IMR-90 (cell line): Measurements from ENCODE around the gene NTMT2. TPM values are rescaled to one million over a fixed set of nuclear protein-coding genes. Genes with fewer than 3 reads are reported as not detected.

Experiments used
- ATAC-seq: fragments of 200-7000 bp; cut with Tn5 transposase; 2 replicates; pipeline ENCODE4 v1.9.1; 2020; ENCODE audit warnings: low read depth, mild to moderate bottlenecking, moderate library complexity
- BruUV-seq: library from RNA; stranded (reverse); fragments of 400-500 nt; replicated peaks from 2 replicates; lab custom pipeline; 2021; lab: Mats Ljungman, UMichigan
- CTCF ChIA-PET: fragments of 300-600 bp; formaldehyde crosslinking; extraction: SDS; loops from one replicate; lab custom pipeline; 2021; ENCODE audit warnings: antibody characterized with exemption; lab: Yijun Ruan, JAX
- POLR2A ChIA-PET: fragments of 300-600 bp; sonication (Branson Sonifier 250); formaldehyde crosslinking; loops from one replicate; lab custom pipeline; 2022; ENCODE audit warnings: antibody characterized with exemption; ENCODE audit not compliant: unreplicated experiment; lab: Charles Lee
- DNase-seq: peaks from one replicate; pipeline ENCODE4 v3.0.0; 2013
- H2AFZ ChIP-seq: replicated peaks from 2 replicates; pipeline ENCODE3; 2013; ENCODE audit warnings: low read length, mild to moderate bottlenecking; ENCODE audit not compliant: poor library complexity
- H2AK5ac ChIP-seq: 2 replicates; pipeline ENCODE4 v1.6.1; 2013; ENCODE audit warnings: low read depth, low read length, inconsistent platforms
- H2AK9ac ChIP-seq: replicated peaks from 2 replicates; pipeline ENCODE3; 2013; ENCODE audit warnings: mild to moderate bottlenecking, low read depth, low read length, moderate library complexity; ENCODE audit not compliant: poor library complexity
- H2BK120ac ChIP-seq: 2 replicates; pipeline ENCODE4 v1.6.1; 2013; ENCODE audit warnings: low read depth, low read length, inconsistent platforms
- H2BK15ac ChIP-seq: 3 replicates; pipeline ENCODE4 v1.6.1; 2013; ENCODE audit warnings: low read depth, low read length, inconsistent platforms
- H2BK20ac ChIP-seq: 2 replicates; pipeline ENCODE4 v1.6.1; 2013; ENCODE audit warnings: low read depth, mild to moderate bottlenecking, inconsistent platforms, low read length, moderate library complexity
- H2BK5ac ChIP-seq: 2 replicates; pipeline ENCODE4 v1.6.1; 2013; ENCODE audit warnings: mild to moderate bottlenecking, low read depth, low read length, inconsistent platforms; ENCODE audit not compliant: poor library complexity, severe bottlenecking
- H3K14ac ChIP-seq: replicated peaks from 2 replicates; pipeline ENCODE4 v1.6.1; 2013; ENCODE audit warnings: low read depth, low read length, inconsistent platforms
- H3K18ac ChIP-seq: 2 replicates; pipeline ENCODE4 v1.6.1; 2013; ENCODE audit warnings: low read depth, low read length, control low read depth
- H3K23ac ChIP-seq: 2 replicates; pipeline ENCODE4 v1.6.1; 2013; ENCODE audit warnings: low read depth, low read length, inconsistent platforms
- H3K27ac ChIP-seq: 2 replicates; pipeline ENCODE4 v1.5.1; 2013; ENCODE audit warnings: mild to moderate bottlenecking, control low read depth, low read length; ENCODE audit not compliant: insufficient read depth
- H3K27me3 ChIP-seq: 2 replicates; pipeline ENCODE4 v1.6.1; 2013; ENCODE audit warnings: low read length; ENCODE audit not compliant: control insufficient read depth, insufficient read depth
- H3K36me3 ChIP-seq: 2 replicates; pipeline ENCODE4 v1.6.1; 2013; ENCODE audit warnings: low read length, mixed read lengths; ENCODE audit not compliant: control insufficient read depth, insufficient read depth
- H3K4ac ChIP-seq: 2 replicates; pipeline ENCODE4 v1.6.1; 2013; ENCODE audit warnings: low read depth, low read length, inconsistent platforms
- H3K4me1 ChIP-seq: 2 replicates; pipeline ENCODE4 v1.6.1; 2013; ENCODE audit warnings: low read length, mixed read lengths; ENCODE audit not compliant: control insufficient read depth, insufficient read depth
- H3K4me2 ChIP-seq: 2 replicates; pipeline ENCODE4 v1.6.1; 2013; ENCODE audit warnings: low read depth, mild to moderate bottlenecking, control low read depth, low read length, moderate library complexity
- H3K4me3 ChIP-seq: 2 replicates; pipeline ENCODE4 v1.5.1; 2013; ENCODE audit warnings: low read depth, mild to moderate bottlenecking, control low read depth, low read length, moderate library complexity; ENCODE audit not compliant: insufficient read depth
- H3K56ac ChIP-seq: 2 replicates; pipeline ENCODE4 v1.6.1; 2013; ENCODE audit warnings: low read length, inconsistent platforms; ENCODE audit not compliant: insufficient read depth; ENCODE audit errors: extremely low read depth
- H3K79me1 ChIP-seq, 2 experiments: 2 replicates each; pipeline ENCODE4 v1.6.1; 2013; ENCODE audit warnings: low read length in 2 of 2, inconsistent platforms in 1 of 2, low read depth in 1 of 2
- H3K9ac ChIP-seq: 2 replicates; pipeline ENCODE4 v1.6.1; 2013; ENCODE audit warnings: low read depth, low read length, control low read depth
- H3K9me1 ChIP-seq: 2 replicates; pipeline ENCODE4 v1.6.1; 2013; ENCODE audit warnings: low read length, inconsistent platforms; ENCODE audit not compliant: insufficient read depth
- H3K9me3 ChIP-seq: 2 replicates; pipeline ENCODE4 v1.6.1; 2013; ENCODE audit warnings: low read length; ENCODE audit not compliant: control insufficient read depth, insufficient read depth
- H4K20me1 ChIP-seq: 2 replicates; pipeline ENCODE4 v1.6.1; 2013; ENCODE audit warnings: low read length, inconsistent platforms; ENCODE audit not compliant: insufficient read depth
- H4K5ac ChIP-seq: 2 replicates; pipeline ENCODE4 v1.6.1; 2013; ENCODE audit warnings: mild to moderate bottlenecking, low read depth, low read length, control low read depth
- H4K8ac ChIP-seq, 2 experiments: 2 replicates each; pipeline ENCODE4 v1.6.1; 2013; ENCODE audit warnings: low read depth in 2 of 2, low read length in 2 of 2, control low read depth in 1 of 2, inconsistent platforms in 1 of 2
- H4K91ac ChIP-seq: 2 replicates; pipeline ENCODE4 v1.6.1; 2013; ENCODE audit warnings: low read depth, low read length, inconsistent platforms; ENCODE audit not compliant: insufficient read depth
- CEBPB ChIP-seq: IDR thresholded peaks from 2 replicates; pipeline ENCODE4 v1.6.1; 2012; ENCODE audit warnings: low read depth, low read length, improper control_type of control experiment
- CHD1 ChIP-seq: IDR thresholded peaks from 2 replicates; pipeline ENCODE4 v1.6.1; 2012; ENCODE audit warnings: low read depth, low read length, improper control_type of control experiment
- NFE2L2 ChIP-seq: fragments of 150-350 bp; IDR thresholded peaks from 2 replicates; pipeline ENCODE4 v1.6.1; 2016; ENCODE audit warnings: low read depth, mild to moderate bottlenecking, low read length
- RCOR1 ChIP-seq: IDR thresholded peaks from 2 replicates; pipeline ENCODE4 v1.6.1; 2012; ENCODE audit warnings: mild to moderate bottlenecking, low read length, improper control_type of control experiment; ENCODE audit not compliant: insufficient replicate concordance
- RFX5 ChIP-seq: IDR thresholded peaks from 2 replicates; pipeline ENCODE4 v1.8.0; 2012; ENCODE audit warnings: low read depth, mild to moderate bottlenecking, low read length, moderate library complexity
- SMC3 ChIP-seq: fragments of 150-350 bp; IDR thresholded peaks from 2 replicates; pipeline ENCODE4 v1.6.1; 2016; ENCODE audit warnings: low read depth, mild to moderate bottlenecking, antibody characterized with exemption, low read length, moderate library complexity
- dilution Hi-C: fragments of 300-500 bp; cut with HindIII; formaldehyde crosslinking; loops from one replicate; pipeline ENCODE4 v1.14.3; 2018; ENCODE audit warnings: low sequenced_read_pairs; ENCODE audit not compliant: unreplicated experiment
- in situ Hi-C: fragments of 300-500 bp; cut with MboI; formaldehyde crosslinking; loops from 3 replicates; pipeline ENCODE4 v1.14.3; 2019; ENCODE audit warnings: low sequenced_read_pairs, inconsistent platforms, mixed read lengths
- intact Hi-C: fragments of 100-400 bp; cut with micrococcal nuclease; formaldehyde crosslinking; loops from 2 replicates; pipeline ENCODE4 v1.10.0; 2022
- polyA plus RNA-seq, 3 experiments: library from polyadenylated mRNA; depleted of rRNA; stranded (reverse); fragments of >200 nt; gene quantifications; 2 replicates each; pipeline ENCODE4 v1.2.3, GENCODE V29; 2012; ENCODE audit warnings: low replicate concordance in 1 of 3
- total RNA-seq: library from RNA; depleted of rRNA; stranded (reverse); fragments of >200 nt; gene quantifications from 2 replicates; pipeline ENCODE4 v1.2.3, GENCODE V29; 2012
- TF ChIP-seq, protein P1 (sequence below): fragments of 150-350 bp; IDR thresholded peaks from 2 replicates; pipeline ENCODE4 v1.6.1; 2017; ENCODE audit warnings: mild to moderate bottlenecking, antibody characterized with exemption, low read length, low read depth
- TF ChIP-seq, protein P2 (sequence below): conservative IDR thresholded peaks from 2 replicates; pipeline ENCODE4 v1.5.1; 2012; ENCODE audit warnings: mild to moderate bottlenecking, low read depth, low read length, improper control_type of control experiment

Gene NTMT2
- total and polyA plus RNA-seq, 2 of the 4 experiments (the other 2 are of a cell fraction), result not detected

DNA sequence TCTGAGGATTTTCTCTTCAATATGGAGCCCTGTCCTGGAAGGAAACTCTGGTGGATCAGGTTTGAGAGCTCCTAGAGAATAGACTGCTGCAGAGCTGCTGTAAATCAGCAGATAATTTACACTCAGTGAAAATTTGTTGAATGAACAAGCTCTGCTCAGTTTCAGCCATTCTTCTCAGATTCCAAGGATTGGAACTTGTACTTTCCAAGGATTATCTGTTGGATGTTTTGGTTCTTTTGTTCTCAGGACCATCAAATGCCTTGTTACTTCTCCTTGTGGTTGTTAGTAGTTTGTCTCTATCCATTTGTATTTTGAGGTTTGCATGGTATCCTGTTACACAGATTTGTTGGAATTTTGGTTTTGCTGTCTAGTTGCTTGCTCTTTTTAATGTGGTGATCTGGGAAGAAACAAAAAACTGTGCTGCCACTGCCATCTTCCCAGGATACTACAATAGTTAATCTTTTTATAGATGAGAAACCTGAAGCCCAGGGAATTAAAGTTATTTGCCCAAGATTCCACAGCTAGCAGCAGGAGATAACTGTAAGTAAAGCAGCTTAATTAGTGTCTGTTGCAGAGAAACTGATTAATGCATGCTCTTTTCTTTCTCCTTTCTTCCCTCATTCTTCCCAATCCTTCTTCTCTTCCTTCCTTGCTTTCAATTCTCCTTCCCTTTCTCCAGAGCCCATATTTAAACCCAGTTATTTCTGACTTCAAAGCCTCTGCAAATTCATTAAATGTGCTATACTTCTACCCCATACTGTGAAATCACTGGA, 49.6 kb upstream of the NTMT2 start:
- CTCF ChIA-PET, result no interaction called here

More for the DNA sequence above, 49.6 kb upstream of the NTMT2 start:
- no peaks in the 10 kb centered on the region for H4K20me1 ChIP-seq
- H3K18ac ChIP-seq, result no peak overlapping the region
- in situ Hi-C loops (no loop called here), dilution Hi-C loops (no loop called here), intact Hi-C loops (no loop called here)
- ATAC-seq (no peak), DNase-seq (no peak)
- H2BK120ac ChIP-seq, result no peak overlapping the region
- H2BK5ac ChIP-seq, result no peak overlapping the region
- no peaks in the 10 kb centered on the region for H3K27me3 ChIP-seq
- no peak overlapping the region for H2AK9ac ChIP-seq
- POLR2A ChIA-PET, result no interaction called here
- H3K4ac ChIP-seq, result no peak overlapping the region
- H2BK20ac ChIP-seq, result no peak overlapping the region
- TF ChIP-seq, protein P1, sequence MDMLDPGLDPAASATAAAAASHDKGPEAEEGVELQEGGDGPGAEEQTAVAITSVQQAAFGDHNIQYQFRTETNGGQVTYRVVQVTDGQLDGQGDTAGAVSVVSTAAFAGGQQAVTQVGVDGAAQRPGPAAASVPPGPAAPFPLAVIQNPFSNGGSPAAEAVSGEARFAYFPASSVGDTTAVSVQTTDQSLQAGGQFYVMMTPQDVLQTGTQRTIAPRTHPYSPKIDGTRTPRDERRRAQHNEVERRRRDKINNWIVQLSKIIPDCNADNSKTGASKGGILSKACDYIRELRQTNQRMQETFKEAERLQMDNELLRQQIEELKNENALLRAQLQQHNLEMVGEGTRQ, result no peak
- TF ChIP-seq, protein P2, sequence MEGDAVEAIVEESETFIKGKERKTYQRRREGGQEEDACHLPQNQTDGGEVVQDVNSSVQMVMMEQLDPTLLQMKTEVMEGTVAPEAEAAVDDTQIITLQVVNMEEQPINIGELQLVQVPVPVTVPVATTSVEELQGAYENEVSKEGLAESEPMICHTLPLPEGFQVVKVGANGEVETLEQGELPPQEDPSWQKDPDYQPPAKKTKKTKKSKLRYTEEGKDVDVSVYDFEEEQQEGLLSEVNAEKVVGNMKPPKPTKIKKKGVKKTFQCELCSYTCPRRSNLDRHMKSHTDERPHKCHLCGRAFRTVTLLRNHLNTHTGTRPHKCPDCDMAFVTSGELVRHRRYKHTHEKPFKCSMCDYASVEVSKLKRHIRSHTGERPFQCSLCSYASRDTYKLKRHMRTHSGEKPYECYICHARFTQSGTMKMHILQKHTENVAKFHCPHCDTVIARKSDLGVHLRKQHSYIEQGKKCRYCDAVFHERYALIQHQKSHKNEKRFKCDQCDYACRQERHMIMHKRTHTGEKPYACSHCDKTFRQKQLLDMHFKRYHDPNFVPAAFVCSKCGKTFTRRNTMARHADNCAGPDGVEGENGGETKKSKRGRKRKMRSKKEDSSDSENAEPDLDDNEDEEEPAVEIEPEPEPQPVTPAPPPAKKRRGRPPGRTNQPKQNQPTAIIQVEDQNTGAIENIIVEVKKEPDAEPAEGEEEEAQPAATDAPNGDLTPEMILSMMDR, result no peak
- TF ChIP-seq NFE2L2, result no peak
- no peak for TF ChIP-seq SMC3
- no peak for TF ChIP-seq RFX5
- TF ChIP-seq CEBPB, result no peak
- no peak for TF ChIP-seq RCOR1
- TF ChIP-seq CHD1, result no peak
- H2AK5ac ChIP-seq, result no peak overlapping the region
- no peak overlapping the region for H3K4me3 ChIP-seq
- no peaks in the 10 kb centered on the region for H3K36me3 ChIP-seq
- H3K4me1 ChIP-seq, result no peaks in the 10 kb centered on the region
- BruUV-seq, result no TSS peak
- H3K79me1 ChIP-seq, result no peaks in the 10 kb centered on the region
- H2AFZ ChIP-seq, result no peak overlapping the region
- H4K8ac ChIP-seq, result no peak overlapping the region
- H3K27ac ChIP-seq, result no peak overlapping the region
- no peak overlapping the region for H3K4me2 ChIP-seq
- H3K14ac ChIP-seq, result no peak overlapping the region
- no peaks in the 10 kb centered on the region for H3K9me1 ChIP-seq
- no peak overlapping the region for H2BK15ac ChIP-seq
- no peak overlapping the region for H3K23ac ChIP-seq
- no peak overlapping the region for H4K5ac ChIP-seq
- no peaks in the 10 kb centered on the region; the same call in 1 of the 2 replicates for H3K9me3 ChIP-seq
- H4K91ac ChIP-seq, result no peak overlapping the region
- no peak overlapping the region for H3K9ac ChIP-seq
- no peak overlapping the region for H3K56ac ChIP-seq
